Mesenchymal stem cell (in vitro differentiated cells and primary cell): ENCODE data around the gene MDFI.
A peak's percentile ranks its signal among the peaks of the same experiment; 100 is the strongest.

ENCODE experiments used
- DNase-seq: peaks from one replicate; pipeline ENCODE4 v3.0.0-alpha.2; 2013
- H2AFZ ChIP-seq: one replicate; pipeline ENCODE4 v1.6.1; 2013; ENCODE audit warnings: low read depth, mild to moderate bottlenecking, control low read depth, inconsistent platforms, low read length, moderate library complexity
- H2AK5ac ChIP-seq: 2 replicates; pipeline ENCODE4 v1.6.1; 2013; ENCODE audit warnings: low read length, moderate library complexity, mild to moderate bottlenecking, inconsistent platforms; ENCODE audit not compliant: severe bottlenecking
- H2BK120ac ChIP-seq: one replicate; pipeline ENCODE4 v1.6.1; 2013; ENCODE audit warnings: low read depth, mild to moderate bottlenecking, inconsistent platforms, low read length, moderate library complexity
- H2BK12ac ChIP-seq, 2 experiments: one replicate each; pipeline ENCODE4 v1.6.1; 2013; ENCODE audit warnings: inconsistent platforms in 2 of 2, low read length in 2 of 2, mild to moderate bottlenecking in 2 of 2, moderate library complexity in 2 of 2, control low read depth in 1 of 2
- H2BK15ac ChIP-seq: one replicate; pipeline ENCODE4 v1.6.1; 2013; ENCODE audit warnings: mild to moderate bottlenecking, low read depth, inconsistent platforms; ENCODE audit not compliant: poor library complexity, severe bottlenecking
- H2BK5ac ChIP-seq: 2 replicates; pipeline ENCODE4 v1.6.1; 2013; ENCODE audit warnings: low read depth, mild to moderate bottlenecking, low read length, control low read depth, inconsistent platforms; ENCODE audit not compliant: poor library complexity, severe bottlenecking
- H3K14ac ChIP-seq, 2 experiments: one replicate each; pipeline ENCODE4 v1.6.1; 2013; ENCODE audit warnings: inconsistent platforms in 2 of 2, low read length in 2 of 2, control low read depth in 1 of 2, mild to moderate bottlenecking in 1 of 2, moderate library complexity in 1 of 2
- H3K18ac ChIP-seq, 2 experiments: one replicate each; pipeline ENCODE4 v1.6.1; 2013; ENCODE audit warnings: inconsistent platforms in 2 of 2, low read length in 2 of 2, control low read depth in 1 of 2, low read depth in 1 of 2, mild to moderate bottlenecking in 1 of 2
- H3K23ac ChIP-seq, 2 experiments: one replicate each; pipeline ENCODE4 v1.6.1; 2013; ENCODE audit warnings: inconsistent platforms in 2 of 2, low read length in 2 of 2, mild to moderate bottlenecking in 2 of 2, moderate library complexity in 2 of 2, control low read depth in 1 of 2
- H3K27ac ChIP-seq: 2 replicates; pipeline ENCODE4 v1.5.1; 2013; ENCODE audit warnings: mild to moderate bottlenecking, moderate library complexity, low read length, control low read depth, inconsistent platforms; ENCODE audit not compliant: poor library complexity, severe bottlenecking
- H3K27me3 ChIP-seq, 2 experiments: 2 replicates each; pipeline versions ENCODE4 v1.6.1 to v1.7.0; 2013; ENCODE audit warnings: low read length in 2 of 2, mild to moderate bottlenecking in 2 of 2, moderate library complexity in 2 of 2, control low read depth in 1 of 2, inconsistent platforms in 1 of 2; ENCODE audit not compliant: control insufficient read depth in 1 of 2, insufficient read depth in 1 of 2
- H3K36me3 ChIP-seq, 2 experiments: 2 replicates each; pipeline versions ENCODE4 v1.6.1 to v1.7.0; 2013; ENCODE audit warnings: low read length in 2 of 2, control low read depth in 1 of 2, inconsistent platforms in 1 of 2, low read depth in 1 of 2, mild to moderate bottlenecking in 1 of 2; ENCODE audit not compliant: insufficient read depth in 2 of 2, control insufficient read depth in 1 of 2
- H3K4ac ChIP-seq, 2 experiments: one replicate each; pipeline ENCODE4 v1.6.1; 2013; ENCODE audit warnings: inconsistent platforms in 2 of 2, low read length in 2 of 2, mild to moderate bottlenecking in 2 of 2, moderate library complexity in 2 of 2, control low read depth in 1 of 2, low read depth in 1 of 2
- H3K4me1 ChIP-seq: 2 replicates; pipeline ENCODE4 v1.6.1; 2013; ENCODE audit warnings: low read depth, low read length, control low read depth; ENCODE audit not compliant: control insufficient read depth, insufficient read depth
- H3K4me2 ChIP-seq: 2 replicates; pipeline ENCODE4 v1.6.1; 2013; ENCODE audit warnings: low read length, mild to moderate bottlenecking, inconsistent platforms; ENCODE audit not compliant: poor library complexity, severe bottlenecking
- H3K4me3 ChIP-seq, 2 experiments: 2 replicates each; pipeline versions ENCODE4 v1.5.1 to v1.7.0; 2013; ENCODE audit warnings: low read length in 2 of 2, mild to moderate bottlenecking in 2 of 2, control low read depth in 1 of 2, low read depth in 1 of 2; ENCODE audit not compliant: insufficient read depth in 1 of 2
- H3K79me1 ChIP-seq: replicated peaks from 2 replicates; pipeline ENCODE4 v1.6.1; 2013; ENCODE audit warnings: mild to moderate bottlenecking, control low read depth, low read length, inconsistent platforms; ENCODE audit not compliant: poor library complexity, severe bottlenecking
- H3K9ac ChIP-seq: 2 replicates; pipeline ENCODE4 v1.7.0; 2013; ENCODE audit warnings: mild to moderate bottlenecking, low read length, moderate library complexity
- H3K9me3 ChIP-seq: 2 replicates; pipeline ENCODE4 v1.7.0; 2013; ENCODE audit warnings: mild to moderate bottlenecking, low read length; ENCODE audit not compliant: control insufficient read depth
- H4K8ac ChIP-seq: one replicate; pipeline ENCODE4 v1.6.1; 2013; ENCODE audit warnings: inconsistent platforms, mild to moderate bottlenecking, low read length, moderate library complexity
- H4K91ac ChIP-seq: one replicate; pipeline ENCODE4 v1.6.1; 2013; ENCODE audit warnings: mild to moderate bottlenecking, low read length, inconsistent platforms
- WGBS: methylation state at CpG from one replicate; pipeline ENCODE4 v1.1.7; 2013; ENCODE audit warnings: mixed read lengths; 5-methylcytosine and 5-hydroxymethylcytosine counted together

Gene MDFI

DNA sequence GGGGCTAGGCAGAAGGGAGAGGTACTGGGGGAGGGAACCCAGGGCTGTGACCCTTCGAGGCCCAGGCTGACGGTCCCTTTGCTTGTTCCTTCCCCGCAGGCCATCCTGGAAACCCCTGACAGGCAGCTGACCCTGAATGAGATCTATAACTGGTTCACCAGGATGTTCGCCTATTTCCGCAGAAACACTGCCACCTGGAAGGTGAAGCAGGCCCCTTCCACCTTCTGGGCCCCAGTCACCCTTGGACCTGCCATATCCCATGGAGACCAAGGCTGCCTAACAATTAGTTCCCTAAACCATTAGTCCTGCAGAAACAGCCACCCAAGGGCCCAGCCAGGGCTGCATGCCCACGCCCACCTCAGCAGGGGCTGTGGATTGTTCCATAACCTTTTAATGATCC is 47.1 kb upstream of the MDFI start:
- Histone ChIP-seq H2AFZ (no peak overlapping the region), H3K23ac (no peak overlapping the region), H3K9ac (no peak overlapping the region), H4K91ac (no peak overlapping the region), H3K36me3 (peaks cover 23 to 87% of the 10 kb centered on the region in 2 experiments), H3K4ac (no peak overlapping the region), H3K27me3 (no peaks in the 10 kb centered on the region), H3K4me2 (no peak overlapping the region), H3K27ac (no peak overlapping the region), H2AK5ac (no peak overlapping the region), H3K4me3 (no peak overlapping the region), H2BK5ac (no peak overlapping the region), H3K79me1 (peaks cover 5% of the 10 kb centered on the region), H2BK120ac (no peak overlapping the region), H2BK12ac (no peak overlapping the region), H2BK15ac (no peak overlapping the region), H3K18ac (no peak overlapping the region), H3K9me3 (no peaks in the 10 kb centered on the region), H3K14ac (no peak overlapping the region), H3K4me1 (peaks cover 1% of the 10 kb centered on the region), H4K8ac (no peak overlapping the region)
- 93% methylated on average over 6 of the region's 6 CpGs for WGBS
- no peak for DNase-seq

DNA sequence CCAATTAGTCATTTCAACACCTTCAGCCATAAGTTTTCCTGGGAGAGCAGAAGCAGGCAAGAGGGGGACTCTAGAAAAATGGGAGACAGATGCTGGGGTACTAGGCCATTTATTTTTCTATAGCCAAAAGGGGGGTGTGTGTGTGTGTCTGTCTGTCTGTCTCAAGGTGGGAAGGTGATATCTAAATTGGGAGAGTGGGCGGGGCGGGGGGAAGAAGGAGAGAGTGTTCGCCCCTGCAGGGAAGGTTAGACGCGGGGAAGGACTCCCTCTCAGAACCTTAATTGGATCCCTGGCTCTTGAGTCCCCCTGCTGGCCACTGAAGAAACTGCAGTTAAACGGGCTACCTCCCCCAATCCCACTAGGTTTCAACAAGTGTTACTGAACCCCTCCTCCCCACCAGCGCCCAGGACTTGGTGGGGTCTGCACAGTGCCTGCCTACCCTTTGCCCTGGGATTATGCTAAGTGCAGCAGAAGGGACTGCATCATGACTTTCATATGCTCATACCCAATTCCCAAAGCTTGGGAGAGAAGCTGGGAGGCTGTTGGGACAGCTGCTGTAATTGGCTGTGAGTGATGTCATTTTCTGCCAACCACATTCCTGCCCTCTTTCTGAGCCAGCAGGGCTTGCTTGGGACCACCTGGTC is 46.3 kb upstream of the MDFI start:
- WGBS = 0% methylated on average over 5 of the region's 7 CpGs
- DNase-seq = peak; percentile 74
- H3K4me2 ChIP-seq = no peak overlapping the region

DNA sequence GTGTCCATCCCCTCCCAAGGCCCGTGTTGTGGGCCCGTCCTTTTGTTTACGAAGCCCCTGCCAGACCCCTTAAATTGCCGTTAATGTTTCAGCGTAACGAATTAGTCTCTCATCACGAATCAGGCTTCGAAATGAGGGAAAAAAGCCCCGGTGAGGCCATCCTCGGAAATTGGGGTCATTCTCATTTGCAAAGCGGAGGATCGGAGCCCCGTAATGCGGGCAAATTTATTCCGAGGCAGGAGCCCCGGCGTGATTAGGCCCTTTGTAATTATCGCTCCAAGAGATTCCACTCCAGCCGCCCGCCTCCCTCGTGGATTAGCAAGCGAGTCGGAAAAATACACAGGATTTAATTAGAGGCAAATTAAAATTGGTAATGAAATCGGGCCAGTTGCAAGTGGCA is 44.9 kb upstream of the MDFI start:
- Histone ChIP-seq H2BK5ac (no peak overlapping the region), H3K79me1 (no peaks in the 10 kb centered on the region), H3K18ac (no peak overlapping the region), H3K9ac (peak overlapping the region; percentile 50), H3K9me3 (no peaks in the 10 kb centered on the region), H3K4ac (no peak overlapping the region), H4K91ac (no peak overlapping the region), H3K4me1 (peaks cover 1% of the 10 kb centered on the region), H2AK5ac (no peak overlapping the region), H2BK15ac (no peak overlapping the region), H2AFZ (no peak overlapping the region), H2BK12ac (no peak overlapping the region), H3K23ac (no peak overlapping the region), H3K27ac (no peak overlapping the region), H3K14ac (no peak overlapping the region), H3K4me2 (no peak overlapping the region), H2BK120ac (no peak overlapping the region), H3K36me3 (peaks cover 30 to 85% of the 10 kb centered on the region in 2 experiments), H3K4me3 (no peak overlapping the region), H4K8ac (no peak overlapping the region), H3K27me3 (no peaks in the 10 kb centered on the region)
- 92% methylated on average over 24 of the region's 24 CpGs for WGBS
- DNase-seq = no peak

More for the DNA sequence above, 46.3 kb upstream of the MDFI start:
- Histone ChIP-seq H4K8ac (no peak overlapping the region), H2BK12ac (no peak overlapping the region), H3K27me3 (no peaks in the 10 kb centered on the region), H3K36me3 (peaks cover 32 to 87% of the 10 kb centered on the region in 2 experiments), H3K4ac (no peak overlapping the region), H3K27ac (no peak overlapping the region), H3K9ac (no peak overlapping the region), H3K18ac (no peak overlapping the region), H2AFZ (no peak overlapping the region), H3K4me1 (peaks cover 1% of the 10 kb centered on the region), H2BK120ac (no peak overlapping the region), H3K4me3 (no peak overlapping the region), H2BK5ac (no peak overlapping the region), H2BK15ac (no peak overlapping the region), H3K23ac (no peak overlapping the region), H4K91ac (no peak overlapping the region), H3K9me3 (no peaks in the 10 kb centered on the region), H3K79me1 (peaks cover 5% of the 10 kb centered on the region), H3K14ac (no peak overlapping the region), H2AK5ac (no peak overlapping the region)

DNA sequence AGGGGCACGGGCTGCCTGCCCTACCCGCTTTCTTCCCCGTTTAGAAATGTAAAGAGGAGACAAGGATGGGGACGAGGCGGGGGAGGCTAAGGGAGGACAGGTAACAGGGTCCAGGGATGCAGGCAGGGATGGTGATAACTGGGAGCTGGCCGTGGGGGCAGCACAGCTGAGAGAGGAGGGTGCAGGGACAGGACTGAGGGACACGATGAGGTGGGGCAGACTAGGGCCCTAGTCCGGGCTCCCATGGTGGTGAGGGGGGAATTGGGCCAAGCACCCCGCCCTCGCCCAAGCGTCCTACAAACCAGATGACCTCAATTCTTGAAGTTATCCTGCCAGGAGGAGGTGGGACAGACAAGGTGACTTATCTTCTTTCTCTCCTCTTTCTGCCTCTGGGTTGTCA is 44.4 kb upstream of the MDFI start:
- DNase-seq = no peak
- Histone ChIP-seq H3K9me3 (no peaks in the 10 kb centered on the region), H4K8ac (no peak overlapping the region), H3K4ac (no peak overlapping the region), H2AFZ (no peak overlapping the region), H2BK5ac (no peak overlapping the region), H3K23ac (no peak overlapping the region), H2BK12ac (no peak overlapping the region), H2AK5ac (no peak overlapping the region), H2BK120ac (no peak overlapping the region), H3K79me1 (no peaks in the 10 kb centered on the region), H3K14ac (no peak overlapping the region), H3K27ac (no peak overlapping the region), H3K36me3 (peaks cover 26 to 86% of the 10 kb centered on the region in 2 experiments), H4K91ac (no peak overlapping the region), H3K4me2 (no peak overlapping the region), H2BK15ac (no peak overlapping the region), H3K18ac (no peak overlapping the region), H3K27me3 (no peaks in the 10 kb centered on the region), H3K4me3 (no peak overlapping the region), H3K9ac (peak overlapping the region; percentile 50), H3K4me1 (peaks cover 1% of the 10 kb centered on the region)
- WGBS = 93% methylated on average over 8 of the region's 11 CpGs
